HEK293 (cell line): Measurements from ENCODE around the gene ZC3H8.

Source experiments
- ATF2 ChIP-seq: fragments of 450-650 bp; formaldehyde crosslinking; IDR thresholded peaks from 2 replicates; pipeline ENCODE4 v1.5.1; 2016; ENCODE audit warnings: missing biosample characterization, missing genetic modification characterization, low read depth
- CTCF ChIP-seq: fragments of 450-650 bp; formaldehyde crosslinking; IDR thresholded peaks from 2 replicates; pipeline ENCODE4 v1.5.1; 2016; ENCODE audit warnings: missing biosample characterization, missing genetic modification characterization
- KLF1 ChIP-seq: fragments of 450-650 bp; formaldehyde crosslinking; IDR thresholded peaks from 2 replicates; pipeline ENCODE4 v1.5.1; 2016; ENCODE audit warnings: missing biosample characterization, missing genetic modification characterization
- PRDM10 ChIP-seq: fragments of 450-650 bp; formaldehyde crosslinking; IDR thresholded peaks from 2 replicates; pipeline ENCODE4 v1.5.1; 2016; ENCODE audit warnings: missing biosample characterization, missing genetic modification characterization
- REST ChIP-seq: fragments of 450-650 bp; formaldehyde crosslinking; IDR thresholded peaks from 2 replicates; pipeline ENCODE4 v1.5.1; 2016; ENCODE audit warnings: missing biosample characterization, missing genetic modification characterization
- SCRT2 ChIP-seq: fragments of 450-650 bp; formaldehyde crosslinking; IDR thresholded peaks from 2 replicates; pipeline ENCODE4 v1.5.1; 2016; ENCODE audit warnings: missing biosample characterization, missing genetic modification characterization
- SP3 ChIP-seq: fragments of 450-650 bp; formaldehyde crosslinking; IDR thresholded peaks from 2 replicates; pipeline ENCODE4 v1.5.1; 2016; ENCODE audit warnings: missing biosample characterization, missing genetic modification characterization
- YY1 ChIP-seq: fragments of 450-650 bp; formaldehyde crosslinking; IDR thresholded peaks from 2 replicates; pipeline ENCODE4 v1.5.1; 2018; ENCODE audit warnings: missing biosample characterization, missing genetic modification characterization
- ZNF274 ChIP-seq, 2 experiments: fragments of 200-500 bp in 1 of 2; fragments of 450-650 bp in 1 of 2; sonication (Bioruptor generic) in 1 of 2; formaldehyde crosslinking in 1 of 2; IDR thresholded peaks; 2 replicates each; pipeline versions ENCODE4 v1.5.1 to v1.6.1; 2014 to 2016; ENCODE audit warnings: borderline replicate concordance in 1 of 2, inconsistent platforms in 1 of 2, low read length in 1 of 2, missing biosample characterization in 1 of 2, missing genetic modification characterization in 1 of 2
- ZNF544 ChIP-seq: fragments of 450-650 bp; formaldehyde crosslinking; IDR thresholded peaks from 2 replicates; pipeline ENCODE4 v1.5.0; 2017; ENCODE audit warnings: missing biosample characterization, missing genetic modification characterization
- ZNF707 ChIP-seq: fragments of 450-650 bp; formaldehyde crosslinking; IDR thresholded peaks from 2 replicates; pipeline ENCODE4 v1.5.1; 2016; ENCODE audit warnings: missing biosample characterization, missing genetic modification characterization
- ZNF768 ChIP-seq: fragments of 450-650 bp; formaldehyde crosslinking; IDR thresholded peaks from 2 replicates; pipeline ENCODE4 v1.5.1; 2018; ENCODE audit warnings: missing biosample characterization, mild to moderate bottlenecking, missing genetic modification characterization

GRCh38 chr2:112220831-112221230 is 34.0 kb downstream of the ZC3H8 start:
- no peak for TF ChIP-seq PRDM10 (tag by site-specific recombination)
- no peak for TF ChIP-seq ZNF274 (IDR thresholded peaks at IDR 0.05; ENCODE audit: low read length)
- TF ChIP-seq ZNF274 (tag by site-specific recombination; IDR thresholded peaks at IDR 0.05; ENCODE audit: borderline replicate concordance) = no peak
- no peak for TF ChIP-seq SCRT2 (tag by site-specific recombination)
- TF ChIP-seq CTCF = no peak
- no peak for TF ChIP-seq ATF2
- no peak for TF ChIP-seq REST
- no peak for TF ChIP-seq YY1 (tag by site-specific recombination)
- no peak for TF ChIP-seq SP3 (tag by site-specific recombination)
- TF ChIP-seq ZNF707 (tag by site-specific recombination) = no peak
- TF ChIP-seq ZNF544 (tag by site-specific recombination) = no peak
- TF ChIP-seq ZNF768 = no peak
- no peak for TF ChIP-seq KLF1
